Fibroblast of villous mesenchyme (primary cell): ENCODE measurements around the gene CCDC102B. TPM values are rescaled to one million over a fixed set of nuclear protein-coding genes. Genes with fewer than 3 reads are reported as not detected.

Experiments used
- DNase-seq: peaks from one replicate; pipeline ENCODE4 v3.0.0-alpha.2; 2010; ENCODE audit warnings: low read depth
- H3K4me3 ChIP-seq: 2 replicates; pipeline ENCODE4 v1.5.1; 2011; ENCODE audit warnings: low read depth, mild to moderate bottlenecking, low read length
- CTCF ChIP-seq: IDR thresholded peaks from 2 replicates; pipeline ENCODE4 v1.5.1; 2012; ENCODE audit warnings: low read depth, mild to moderate bottlenecking, low read length; ENCODE audit not compliant: insufficient read depth
- total RNA-seq: library from RNA; depleted of rRNA; stranded (reverse); fragments of >200 nt; gene quantifications from 2 replicates; pipeline ENCODE4 v1.2.3, GENCODE V29; 2012

The CCDC102B gene
- total RNA-seq, 1 donor: 10.4 TPM

- no peak for TF ChIP-seq CTCF
- no peak overlapping the region for H3K4me3 ChIP-seq
- DNase-seq: no peak
Measured at GRCh38 chr18:69032009-69032408, 234.1 kb downstream of the CCDC102B start.

- no peak for DNase-seq
- no peak overlapping the region for H3K4me3 ChIP-seq
- TF ChIP-seq CTCF: no peak
Measured at GRCh38 chr18:69035756-69036155, 237.9 kb downstream of the CCDC102B start.

GRCh38 chr18:69044215-69044614 lies 246.3 kb downstream of the CCDC102B start:
- TF ChIP-seq CTCF: no peak
- no peak for DNase-seq

GRCh38 chr18:69064063-69064462 lies 266.2 kb downstream of the CCDC102B start:
- TF ChIP-seq CTCF: no peak
- no peak overlapping the region for H3K4me3 ChIP-seq

More at GRCh38 chr18:69044215-69044614, 246.3 kb downstream of the CCDC102B start:
- no peak overlapping the region for H3K4me3 ChIP-seq

GRCh38 chr18:69067048-69067447 lies 269.2 kb downstream of the CCDC102B start:
- TF ChIP-seq CTCF: no peak
- DNase-seq: no peak
- H3K4me3 ChIP-seq: no peak overlapping the region

More at GRCh38 chr18:69064063-69064462, 266.2 kb downstream of the CCDC102B start:
- DNase-seq: no peak

- DNase-seq: no peak
- no peak overlapping the region for H3K4me3 ChIP-seq
- no peak for TF ChIP-seq CTCF
Measured at GRCh38 chr18:69071680-69072079, 273.8 kb downstream of the CCDC102B start.

GRCh38 chr18:69081846-69082245 lies 284.0 kb downstream of the CCDC102B start:
- no peak overlapping the region for H3K4me3 ChIP-seq
- no peak for TF ChIP-seq CTCF
- no peak for DNase-seq
